Effector CD8-positive, alpha-beta T cell (primary cell): ENCODE data around the gene MCU.

Experiments used
- DNase-seq: peaks from one replicate; lab custom pipeline; 2025; lab: John Stamatoyannopoulos, UW

MCU gene

DNA sequence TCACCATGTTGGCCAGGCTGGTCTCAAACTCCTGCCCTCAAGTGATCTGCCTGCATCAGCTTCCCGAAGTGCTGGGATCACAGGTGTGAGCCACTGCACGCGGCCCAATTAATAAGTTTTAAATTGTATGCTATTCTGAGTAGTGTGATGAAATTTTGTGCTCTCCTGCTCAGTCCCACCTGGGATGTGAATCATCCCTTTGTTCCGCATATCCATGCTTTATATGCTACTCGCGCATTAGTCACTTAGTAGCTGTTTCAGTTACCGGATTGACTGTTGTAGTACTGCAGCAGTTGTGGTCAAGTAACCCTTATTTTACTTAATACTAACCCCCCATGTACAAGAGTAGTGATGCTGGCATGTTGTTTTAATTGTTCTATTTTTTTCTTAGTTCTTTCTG is 154.3 kb downstream of the MCU start:
- DNase-seq, result no peak

GRCh38 chr10:72847681-72848080 is 155.7 kb downstream of the MCU start:
- DNase-seq, result no peak

GRCh38 chr10:72850861-72851260 is 158.9 kb downstream of the MCU start:
- DNase-seq, result no peak

DNA sequence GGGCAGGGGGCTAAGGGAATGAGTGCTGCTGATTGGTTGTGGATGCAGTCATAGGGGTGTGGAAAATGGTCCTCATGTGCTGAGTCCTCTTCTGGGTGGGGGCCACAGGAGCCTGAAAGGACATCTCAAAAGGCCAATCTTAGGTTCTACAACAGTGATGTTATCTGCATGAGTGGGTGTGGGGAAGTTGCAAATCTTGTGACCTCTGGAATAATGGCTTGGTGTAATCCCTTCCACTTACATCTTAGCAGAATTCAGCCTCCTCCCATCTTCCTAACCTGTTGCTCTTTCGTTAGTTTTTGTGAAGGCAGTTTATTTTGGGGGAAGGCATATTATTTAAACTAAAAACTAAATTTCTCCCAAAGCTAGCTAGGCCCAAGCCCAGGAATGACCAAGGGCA is 159.6 kb downstream of the MCU start:
- no peak for DNase-seq

DNA sequence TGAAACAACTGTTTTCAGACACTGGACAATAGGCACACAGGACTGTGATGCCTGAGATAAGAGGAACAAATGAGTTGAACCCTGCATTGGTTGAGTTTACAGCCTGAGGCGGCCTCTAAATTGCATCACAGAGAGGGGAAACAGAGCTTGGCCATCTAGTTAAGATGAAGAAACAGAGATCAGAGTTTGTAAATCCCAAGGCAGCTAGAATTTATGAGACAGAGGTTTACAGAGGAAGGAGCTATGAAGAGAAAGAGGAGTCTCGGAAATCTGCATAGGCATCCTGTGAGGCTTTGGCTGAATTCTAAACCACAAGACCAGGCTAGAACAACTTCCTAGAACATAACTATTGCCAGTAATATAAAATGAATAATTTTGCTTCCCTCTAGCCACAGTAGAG is 160.6 kb downstream of the MCU start:
- DNase-seq, result no peak

DNA sequence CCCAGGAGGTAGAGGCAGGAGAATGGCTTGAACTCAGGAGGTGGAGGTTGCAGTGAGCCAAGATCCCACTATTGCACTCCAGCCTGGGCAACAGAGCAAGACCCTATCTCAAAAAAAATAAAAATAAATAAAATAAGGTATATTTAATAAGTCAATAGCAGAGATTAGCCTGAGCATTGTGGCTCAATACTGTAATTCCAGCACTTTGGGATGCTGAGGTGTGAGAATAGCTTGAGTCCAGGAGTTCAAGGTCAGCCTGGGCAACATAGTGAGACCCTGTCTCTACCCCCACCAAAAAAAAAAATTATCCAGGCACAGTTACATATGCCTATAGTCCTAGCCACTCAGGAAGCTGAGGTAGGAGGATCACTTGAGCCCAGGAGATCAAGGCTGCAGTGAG is 163.2 kb downstream of the MCU start:
- no peak for DNase-seq

- no peak for DNase-seq
These were observed 163.8 kb downstream of the MCU start for GRCh38 chr10:72855790-72856189.

DNA sequence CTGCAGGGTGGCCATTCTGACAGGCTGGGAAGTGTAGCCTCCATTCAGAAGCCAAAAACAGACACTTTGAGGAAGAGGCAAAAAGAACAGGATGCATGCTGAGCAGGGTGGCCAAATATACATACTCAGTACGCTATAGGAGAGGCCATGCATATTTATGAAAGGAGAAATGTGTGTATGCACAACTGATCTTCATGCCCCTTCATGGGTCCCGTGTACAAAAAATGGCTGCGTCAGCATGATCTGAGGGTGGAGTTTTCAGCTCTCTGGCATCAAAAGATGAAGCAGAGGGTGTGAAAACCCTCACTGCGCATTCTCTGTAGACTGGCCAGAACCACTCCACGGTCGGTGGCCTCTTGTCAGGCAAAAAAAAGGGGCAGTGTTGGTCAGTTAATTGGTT is 166.1 kb downstream of the MCU start:
- no peak for DNase-seq

DNA sequence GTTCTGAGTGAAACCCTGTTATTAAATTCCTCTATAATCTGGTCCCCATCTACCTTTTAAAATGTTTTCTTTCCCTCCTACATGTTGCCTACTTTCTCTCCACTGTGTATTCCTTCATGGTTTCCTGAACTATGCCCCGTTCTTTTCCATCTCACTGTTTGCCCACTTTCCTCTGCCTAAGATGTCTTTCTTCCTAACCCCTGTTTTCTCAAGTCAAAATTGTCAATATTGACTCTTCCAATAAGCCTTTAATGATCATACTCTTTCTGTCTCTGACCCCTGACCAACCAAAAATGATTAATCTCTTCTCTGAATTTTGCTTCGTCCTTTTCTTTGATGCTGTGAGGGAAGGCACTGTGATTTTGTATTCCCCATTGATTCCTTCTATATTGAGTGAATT is 171.0 kb downstream of the MCU start:
- DNase-seq, result no peak

GRCh38 chr10:72875250-72876055 is 183.5 kb downstream of the MCU start:
- DNase-seq, result no peak

DNA sequence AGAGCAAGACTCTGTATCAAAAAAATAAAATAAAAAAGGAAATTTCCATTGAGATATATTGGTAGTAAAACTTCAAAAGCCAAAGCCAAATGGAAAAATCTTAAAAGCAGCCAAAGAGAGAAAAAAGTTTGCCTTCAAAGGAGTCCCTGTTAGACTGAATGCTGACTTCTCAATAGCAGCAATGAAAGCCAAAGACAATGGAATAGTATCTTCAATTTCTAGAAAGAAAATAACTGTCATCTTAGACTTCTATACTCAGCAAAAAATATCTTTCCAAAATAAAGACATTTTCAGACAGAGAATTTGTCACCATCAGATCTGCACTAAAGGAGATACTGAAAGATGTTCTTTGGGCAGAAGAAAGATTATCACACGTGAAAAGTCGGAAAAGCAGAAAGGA is 187.3 kb downstream of the MCU start:
- no peak for DNase-seq

DNA sequence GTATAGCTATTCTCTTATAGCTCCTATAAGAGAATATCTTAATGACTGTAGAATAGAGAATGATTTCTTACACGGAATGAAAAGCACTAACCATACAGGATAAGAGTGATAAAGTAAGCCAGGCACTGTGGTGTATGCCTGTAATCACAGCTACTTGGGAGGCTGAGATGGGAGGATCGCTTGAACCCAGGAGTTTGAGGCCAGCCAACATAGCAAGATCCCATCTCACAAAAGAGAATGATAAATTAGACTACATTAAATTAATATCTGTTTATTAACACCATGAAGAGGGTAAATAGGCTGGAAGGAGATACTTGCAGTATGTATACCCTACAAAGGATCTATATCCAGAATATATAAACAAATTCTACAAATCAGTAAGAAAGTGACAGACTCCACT is 189.3 kb downstream of the MCU start:
- no peak for DNase-seq

DNA sequence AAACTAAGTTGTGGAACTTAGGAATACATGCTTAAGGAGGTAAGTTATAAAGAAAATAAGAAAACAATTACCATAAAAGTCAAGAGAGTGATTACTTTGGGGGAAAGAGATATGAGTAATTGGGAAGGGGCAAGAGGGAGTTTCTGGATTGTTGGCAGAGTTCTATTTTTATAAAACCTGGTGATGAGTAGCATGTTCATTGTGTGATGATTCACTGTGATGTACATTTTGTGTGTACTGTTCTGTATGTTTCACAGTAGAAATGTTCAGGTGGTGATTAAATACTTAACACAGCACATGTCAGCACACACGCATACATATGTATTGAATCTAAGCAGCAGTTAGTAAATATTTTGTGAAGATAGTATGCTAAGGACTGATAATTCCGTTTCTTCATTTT is 191.9 kb downstream of the MCU start:
- no peak for DNase-seq

GRCh38 chr10:72885953-72886352 is 194.0 kb downstream of the MCU start:
- no peak for DNase-seq

- no peak for DNase-seq
These were observed 194.7 kb downstream of the MCU start for GRCh38 chr10:72886621-72887020.

GRCh38 chr10:72887043-72887442 is 195.1 kb downstream of the MCU start:
- no peak for DNase-seq

DNA sequence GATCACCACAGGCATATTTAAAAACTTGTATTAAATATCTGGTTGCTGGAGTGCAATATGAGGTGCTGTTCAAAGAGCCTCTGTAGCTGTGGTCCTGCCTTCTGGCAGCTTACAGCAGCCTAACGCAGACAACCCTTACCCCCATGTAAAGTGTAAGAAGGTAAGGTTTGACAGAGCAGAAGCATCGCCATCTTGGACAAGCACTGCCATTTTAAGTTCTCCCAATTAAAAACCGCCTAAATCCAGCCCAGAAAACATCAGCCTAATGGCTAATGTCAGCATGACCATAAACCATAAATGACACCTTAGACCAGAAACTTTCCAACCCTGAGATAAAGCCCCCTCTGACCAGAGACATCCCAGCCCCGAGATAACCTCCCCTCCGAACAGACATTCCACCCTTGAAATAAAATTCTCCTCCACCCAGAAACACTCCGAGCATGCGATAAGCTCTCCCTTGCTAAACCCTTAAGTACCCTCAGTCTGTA is 196.3 kb downstream of the MCU start:
- no peak for DNase-seq

DNA sequence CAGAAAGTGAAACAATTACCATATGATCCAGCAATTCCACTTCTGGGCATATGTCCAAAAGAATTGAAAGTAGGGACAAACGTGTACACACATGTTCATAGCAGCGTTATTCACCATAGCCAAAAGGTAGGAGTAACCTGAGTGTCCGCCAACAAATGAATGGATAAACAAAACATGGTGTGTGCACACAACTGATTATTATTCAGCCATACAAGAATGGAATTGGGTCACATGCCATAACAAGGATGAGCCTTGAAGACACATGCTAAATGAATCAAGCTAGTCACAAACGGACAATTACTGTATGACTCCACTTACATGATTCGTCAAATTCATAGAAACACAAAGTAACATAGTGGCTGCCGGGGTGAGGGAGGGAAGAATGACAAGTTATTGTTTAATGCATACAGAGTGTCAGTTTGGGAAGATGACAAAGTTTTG is 197.5 kb downstream of the MCU start:
- DNase-seq, result no peak

DNA sequence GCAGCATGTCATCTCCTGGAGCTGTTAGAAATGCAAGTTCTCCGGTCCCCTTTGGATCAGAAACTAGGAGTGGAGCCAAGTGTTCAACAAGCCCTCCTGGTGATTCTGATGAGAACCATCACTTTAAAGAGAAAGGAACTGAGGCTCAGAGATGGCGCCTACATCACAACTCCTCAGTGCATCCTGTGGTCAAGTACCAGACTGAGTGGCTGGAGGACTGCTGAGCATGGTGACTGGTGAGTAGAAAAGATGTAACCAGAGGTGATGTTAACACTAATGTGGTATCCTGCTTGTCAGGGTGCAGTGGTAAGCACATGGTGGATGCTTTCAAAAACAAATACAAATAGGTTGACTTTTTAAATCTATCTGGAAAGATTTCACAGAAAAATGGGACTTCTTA is 198.1 kb downstream of the MCU start:
- no peak for DNase-seq

GRCh38 chr10:72893136-72893798 is 201.3 kb downstream of the MCU start, which contains the start of gene OIT3:
Gene OIT3 (plus strand): TSS chr10:72893739. CDS start chr10:72893799, 60 bp downstream.
- no peak for DNase-seq

DNA sequence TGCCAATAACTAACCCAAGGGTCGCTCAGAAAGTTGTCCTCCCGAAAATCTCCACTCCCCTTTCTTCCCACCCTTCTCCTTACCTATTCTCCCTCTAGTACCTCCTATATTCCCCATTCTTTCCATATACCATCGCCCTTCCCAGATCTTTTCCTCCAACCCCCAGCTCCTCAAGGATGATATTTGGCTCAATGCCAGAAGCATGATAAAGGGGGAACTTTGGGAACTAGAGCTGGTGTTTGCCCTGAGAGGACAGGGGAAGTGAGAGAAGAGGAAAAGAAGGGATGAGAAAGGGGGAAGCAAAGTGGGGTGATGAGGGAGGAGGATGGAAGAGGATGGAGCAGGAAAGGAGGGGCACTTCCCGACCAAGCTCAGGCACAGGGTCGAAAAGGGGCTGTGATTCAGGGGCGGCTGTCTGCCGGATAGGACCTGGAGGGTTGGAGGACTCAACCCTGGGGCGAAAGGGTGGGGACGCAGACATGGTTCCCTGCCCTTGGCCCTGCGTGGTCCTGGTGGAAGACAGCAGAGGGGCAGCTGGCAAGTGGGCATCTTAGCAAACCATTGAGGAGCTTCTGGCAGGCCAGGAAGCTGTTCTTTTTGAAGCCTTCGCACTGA is 203.4 kb downstream of the MCU start:
- no peak for DNase-seq

DNA sequence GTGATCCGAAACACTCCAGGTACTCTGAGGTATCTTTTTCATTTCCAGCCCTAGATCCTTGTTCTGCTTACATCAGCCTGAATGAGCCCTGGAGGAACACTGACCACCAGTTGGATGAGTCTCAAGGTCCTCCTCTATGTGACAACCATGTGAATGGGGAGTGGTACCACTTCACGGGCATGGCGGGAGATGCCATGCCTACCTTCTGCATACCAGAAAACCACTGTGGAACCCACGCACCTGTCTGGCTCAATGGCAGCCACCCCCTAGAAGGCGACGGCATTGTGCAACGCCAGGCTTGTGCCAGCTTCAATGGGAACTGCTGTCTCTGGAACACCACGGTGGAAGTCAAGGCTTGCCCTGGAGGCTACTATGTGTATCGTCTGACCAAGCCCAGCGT is 206.7 kb downstream of the MCU start:
- DNase-seq, result no peak

DNA sequence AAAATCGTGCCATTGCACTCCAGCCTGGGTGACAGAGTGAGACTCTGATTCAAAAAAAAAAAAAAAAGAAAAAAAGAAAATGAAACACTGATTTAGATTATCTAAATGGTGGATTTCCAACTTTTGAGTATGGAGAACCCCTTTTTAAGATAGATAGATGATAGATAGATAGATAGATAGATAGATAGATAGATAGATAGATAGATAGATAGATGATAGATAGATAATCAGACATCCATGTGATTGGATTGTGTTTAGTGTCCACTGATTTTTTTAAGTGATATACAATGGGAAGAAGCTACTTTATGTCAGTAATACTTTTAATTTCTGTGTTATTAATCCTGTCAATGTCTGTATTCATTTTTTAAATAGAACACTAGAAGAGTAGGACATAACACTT is 207.6 kb downstream of the MCU start:
- no peak for DNase-seq
